ENCODE results near the gene TMEM243. TPM values are rescaled to one million over a fixed set of nuclear protein-coding genes. Genes with fewer than 3 reads are reported as not detected.

The TMEM243 gene
- total and polyA plus RNA-seq, 10 of the 15 experiments (the other 5 are each of a cell fraction or from before 2014, with no cell fraction given), result 47.8 to 170 (median 77.9) TPM

GRCh38 chr7:87213252-87213651 is 6.3 kb downstream of the TMEM243 start:
- in situ Hi-C loops (cut with MboI) (no loop called here), intact Hi-C loops (cut with micrococcal nuclease; ENCODE audit: unreplicated experiment) (no loop called here)
- Histone ChIP-seq H3K36me3 (ENCODE audit: control insufficient read depth in 2 of 2, insufficient read depth in 2 of 2, low read length in 1 of 2) (peaks cover 3 to 19% of the 10 kb centered on the region in 2 experiments), H3K9ac (ENCODE audit: control insufficient read depth, insufficient read depth, low read length) (peak overlapping the region; percentile 28), H3K9me3 (replicated peaks; ENCODE audit: control insufficient read depth, insufficient read depth, low read length) (peaks cover 5% of the 10 kb centered on the region; the same call in 2 of the 3 replicates), H3K4me2 (ENCODE audit: control insufficient read depth, insufficient read depth) (peak overlapping the region; percentile 96), H3K4me1 (ENCODE audit: control insufficient read depth, insufficient read depth, low read length) (peaks cover 33% of the 10 kb centered on the region), H3K27ac (ENCODE audit: control insufficient read depth, insufficient read depth) (peak overlapping the region; percentile 98), H2AFZ (ENCODE audit: control insufficient read depth, low read depth, low read length) (no peak overlapping the region), H3K27me3 (replicated peaks in 1 of 2; ENCODE audit: control insufficient read depth in 2 of 2, insufficient read depth in 2 of 2, low read length in 1 of 2) (no peaks in the 10 kb centered on the region), H4K20me1 (ENCODE audit: control insufficient read depth, insufficient read depth) (peaks cover 6% of the 10 kb centered on the region), H3K4me3 (peak overlapping the region; percentile 73), H3K79me2 (ENCODE audit: control insufficient read depth, insufficient read depth, low read length) (peaks cover 94% of the 10 kb centered on the region)
- FAIRE-seq (no peak), ATAC-seq (no peak), DNase-seq (ENCODE audit: low read depth, low spot score) (no peak)
- WGBS (ENCODE audit: insufficient coverage, insufficient replicate concordance, low lambda C conversion rate, missing lambda C conversion rate), result 100% methylated on average over 1 of the region's 1 CpG
- ChIA-PET CTCF (interaction anchor here (0.7 to 4.6 kb wide), 13 partner anchors 10 to 123 kb away, joined by 3 to 24 read pairs (median 4); partner anchors contain the start of gene DMTF1), RAD21 (ENCODE audit: unreplicated experiment) (interaction anchor here (0.8 to 11.7 kb wide), 12 partner anchors 12 to 261 kb away, joined by 3 to 153 read pairs (median 4); partner anchors contain the start of gene DMTF1), POLR2A (interaction anchor here (0.9 to 12.1 kb wide), 6 partner anchors 10 to 58 kb away, joined by 3 to 215 read pairs (median 10); partner anchors contain the start of gene DMTF1), SMC1A (ENCODE audit: uncharacterized antibody, unreplicated experiment) (interaction anchor here (0.8 to 8.6 kb wide), 14 partner anchors 7 to 104 kb away, joined by 3 to 95 read pairs (median 10); partner anchors contain the start of gene DMTF1)
- no peak for TF ChIP-seq MYB (IDR thresholded peaks at IDR 0.05; ENCODE audit: borderline replicate concordance, low read depth, low read length)
- TF ChIP-seq YBX1 (IDR thresholded peaks at IDR 0.05), result no peak
- TF ChIP-seq USF1 (IDR thresholded peaks at IDR 0.05; ENCODE audit: borderline replicate concordance, extremely low read length, insufficient read depth, low read depth, low read length), result no peak
- BruUV-seq (replicated peaks), result no TSS peak

GRCh38 chr7:87212498-87212897 is 7.0 kb downstream of the TMEM243 start:
- H4K20me1 ChIP-seq (ENCODE audit: control insufficient read depth, insufficient read depth), result peaks cover 6% of the 10 kb centered on the region
- in situ Hi-C loops (cut with MboI), result no loop called here
- DNase-seq (ENCODE audit: low read depth, low spot score) (no peak), FAIRE-seq (peak; percentile 56), ATAC-seq (no peak)
- H2AFZ ChIP-seq (ENCODE audit: control insufficient read depth, low read depth, low read length), result no peak overlapping the region
- H3K4me1 ChIP-seq (ENCODE audit: control insufficient read depth, insufficient read depth, low read length), result peaks cover 33% of the 10 kb centered on the region
- peaks cover 3 to 19% of the 10 kb centered on the region in 2 experiments for H3K36me3 ChIP-seq (ENCODE audit: control insufficient read depth in 2 of 2, insufficient read depth in 2 of 2, low read length in 1 of 2)
- BruUV-seq (replicated peaks), result no TSS peak
- no peaks in the 10 kb centered on the region for H3K27me3 ChIP-seq (replicated peaks in 1 of 2; ENCODE audit: control insufficient read depth in 2 of 2, insufficient read depth in 2 of 2, low read length in 1 of 2)
- peak overlapping the region; percentile 28; the same call in 1 of the 2 replicates for H3K9ac ChIP-seq (ENCODE audit: control insufficient read depth, insufficient read depth, low read length)
- peak overlapping the region; percentile 73 for H3K4me3 ChIP-seq
- peaks cover 9% of the 10 kb centered on the region for H3K9me3 ChIP-seq (replicated peaks; ENCODE audit: control insufficient read depth, insufficient read depth, low read length)
- peak; percentile 88 for TF ChIP-seq SPI1 (IDR thresholded peaks at IDR 0.05; ENCODE audit: borderline replicate concordance, insufficient read depth, low read depth, low read length)
- TF ChIP-seq PAX8 (IDR thresholded peaks at IDR 0.05), result no peak
- peak overlapping the region; percentile 98 for H3K27ac ChIP-seq (ENCODE audit: control insufficient read depth, insufficient read depth)
- intact Hi-C loops (cut with micrococcal nuclease; ENCODE audit: unreplicated experiment), result no loop called here
- H3K4me2 ChIP-seq (ENCODE audit: control insufficient read depth, insufficient read depth), result peak overlapping the region; percentile 96
- POLR2A ChIA-PET, result interaction anchor here (1.2 to 12.1 kb wide), 5 partner anchors 9 to 58 kb away, joined by 5 to 215 read pairs (median 11); partner anchors contain the start of gene DMTF1
- H3K79me2 ChIP-seq (ENCODE audit: control insufficient read depth, insufficient read depth, low read length), result peaks cover 94% of the 10 kb centered on the region
- RAD21 ChIA-PET (ENCODE audit: unreplicated experiment), result interaction anchor here (0.8 to 11.7 kb wide), 12 partner anchors 9 to 261 kb away, joined by 3 to 153 read pairs (median 5); partner anchors contain the start of gene DMTF1
- CTCF ChIA-PET, result interaction anchor here (0.7 to 4.6 kb wide), 13 partner anchors 8 to 269 kb away, joined by 3 to 24 read pairs (median 3); partner anchors contain the start of gene DMTF1
- SMC1A ChIA-PET (ENCODE audit: uncharacterized antibody, unreplicated experiment), result interaction anchor here (1.0 to 8.6 kb wide), 14 partner anchors 8 to 252 kb away, joined by 3 to 95 read pairs (median 8); partner anchors contain the start of gene DMTF1
- 29% methylated on average over 1 of the region's 1 CpG for WGBS (ENCODE audit: insufficient coverage, insufficient replicate concordance, low lambda C conversion rate, missing lambda C conversion rate)

All from GM12878 (cell line).